ENCODE data around the gene SLCO1B1.
"Not testable (repeated sequence)": the region's sequence is repeated elsewhere in the genome, so short reads cannot be mapped to it uniquely, and the experiment has no call there.

The SLCO1B1 gene

GRCh38 chr12:21129906-21130305 is 1.1 kb upstream of the SLCO1B1 start:
- Histone ChIP-seq H3K9me3 (ENCODE audit: insufficient read depth, low read length) (no peaks in the 10 kb centered on the region), H3K36me3 (ENCODE audit: low read length) (no peaks in the 10 kb centered on the region), H3K79me2 (ENCODE audit: insufficient read depth, low read length) (no peaks in the 10 kb centered on the region), H3K27me3 (ENCODE audit: low read length) (no peaks in the 10 kb centered on the region), H3K4me3 (ENCODE audit: insufficient read depth, low read length, poor library complexity, severe bottlenecking) (no peak overlapping the region), H4K20me1 (ENCODE audit: low read depth, low read length) (no peaks in the 10 kb centered on the region), H3K9ac (ENCODE audit: low read length) (no peak overlapping the region), H2AFZ (ENCODE audit: low read depth, low read length, severe bottlenecking) (no peak overlapping the region), H3K4me2 (ENCODE audit: low read depth, low read length, poor library complexity, severe bottlenecking) (no peak overlapping the region), H3K9me2 (replicated peaks; ENCODE audit: insufficient read depth, low read length) (no peaks in the 10 kb centered on the region), H3K27ac (ENCODE audit: low read depth, low read length) (no peak overlapping the region), H3F3A (ENCODE audit: insufficient read depth) (no peaks in the 10 kb centered on the region)
- no peak for TF ChIP-seq CTCF (IDR thresholded peaks at IDR 0.05; ENCODE audit: insufficient read depth, low read length, poor library complexity, severe bottlenecking)
- no peak for TF ChIP-seq EZH2phosphoT487 (conservative IDR thresholded peaks at IDR 0.05; ENCODE audit: low read length)

- H3K36me3 ChIP-seq (ENCODE audit: low read length); H3K9ac ChIP-seq (ENCODE audit: low read length); H3K79me2 ChIP-seq (ENCODE audit: insufficient read depth, low read length); H4K20me1 ChIP-seq (ENCODE audit: low read depth, low read length); H3K27ac ChIP-seq (ENCODE audit: low read depth, low read length); H3K9me2 ChIP-seq (replicated peaks; ENCODE audit: insufficient read depth, low read length); H2AFZ ChIP-seq (ENCODE audit: low read depth, low read length, severe bottlenecking); H3F3A ChIP-seq (ENCODE audit: insufficient read depth); H3K27me3 ChIP-seq (ENCODE audit: low read length); H3K9me3 ChIP-seq (ENCODE audit: insufficient read depth, low read length); H3K4me2 ChIP-seq (ENCODE audit: low read depth, low read length, poor library complexity, severe bottlenecking); H3K4me3 ChIP-seq (ENCODE audit: insufficient read depth, low read length, poor library complexity, severe bottlenecking): not testable (repeated sequence)
Observed at GRCh38 chr12:21137318-21137999, 6.5 kb downstream of the SLCO1B1 start.

- Histone ChIP-seq H2AFZ (ENCODE audit: low read depth, low read length, severe bottlenecking) (no peak overlapping the region), H3F3A (ENCODE audit: insufficient read depth) (no peaks in the 10 kb centered on the region), H3K9me3 (ENCODE audit: insufficient read depth, low read length) (no peaks in the 10 kb centered on the region), H4K20me1 (ENCODE audit: low read depth, low read length) (no peaks in the 10 kb centered on the region; the same call in 1 of the 2 replicates), H3K36me3 (ENCODE audit: low read length) (no peaks in the 10 kb centered on the region), H3K9me2 (replicated peaks; ENCODE audit: insufficient read depth, low read length) (no peaks in the 10 kb centered on the region), H3K27me3 (ENCODE audit: low read length) (no peaks in the 10 kb centered on the region), H3K79me2 (ENCODE audit: insufficient read depth, low read length) (no peaks in the 10 kb centered on the region), H3K4me3 (ENCODE audit: insufficient read depth, low read length, poor library complexity, severe bottlenecking) (no peak overlapping the region), H3K4me2 (ENCODE audit: low read depth, low read length, poor library complexity, severe bottlenecking) (no peak overlapping the region), H3K27ac (ENCODE audit: low read depth, low read length) (no peak overlapping the region), H3K9ac (ENCODE audit: low read length) (no peak overlapping the region)
- TF ChIP-seq CTCF (IDR thresholded peaks at IDR 0.05; ENCODE audit: insufficient read depth, low read length, poor library complexity, severe bottlenecking) (no peak), EZH2phosphoT487 (conservative IDR thresholded peaks at IDR 0.05; ENCODE audit: low read length) (no peak)
Observed at GRCh38 chr12:21138016-21138415, 7.0 kb downstream of the SLCO1B1 start.

GRCh38 chr12:21144309-21144708 is 13.3 kb downstream of the SLCO1B1 start:
- no peaks in the 10 kb centered on the region for H3K27me3 ChIP-seq (ENCODE audit: low read length)
- no peak overlapping the region for H3K27ac ChIP-seq (ENCODE audit: low read depth, low read length)
- no peaks in the 10 kb centered on the region; the same call in 1 of the 2 replicates for H4K20me1 ChIP-seq (ENCODE audit: low read depth, low read length)
- H3K9me2 ChIP-seq (replicated peaks; ENCODE audit: insufficient read depth, low read length) = no peaks in the 10 kb centered on the region
- no peak for TF ChIP-seq CTCF (IDR thresholded peaks at IDR 0.05; ENCODE audit: insufficient read depth, low read length, poor library complexity, severe bottlenecking)
- TF ChIP-seq EZH2phosphoT487 (conservative IDR thresholded peaks at IDR 0.05; ENCODE audit: low read length) = no peak
- H3K4me2 ChIP-seq (ENCODE audit: low read depth, low read length, poor library complexity, severe bottlenecking) = no peak overlapping the region
- H3F3A ChIP-seq (ENCODE audit: insufficient read depth) = no peaks in the 10 kb centered on the region
- H3K4me3 ChIP-seq (ENCODE audit: insufficient read depth, low read length, poor library complexity, severe bottlenecking) = no peak overlapping the region
- H3K9me3 ChIP-seq (ENCODE audit: insufficient read depth, low read length) = no peaks in the 10 kb centered on the region
- H3K79me2 ChIP-seq (ENCODE audit: insufficient read depth, low read length) = no peaks in the 10 kb centered on the region
- no peaks in the 10 kb centered on the region for H3K36me3 ChIP-seq (ENCODE audit: low read length)
- H2AFZ ChIP-seq (ENCODE audit: low read depth, low read length, severe bottlenecking) = no peak overlapping the region
- H3K9ac ChIP-seq (ENCODE audit: low read length) = no peak overlapping the region

- H3K79me2 ChIP-seq (ENCODE audit: insufficient read depth, low read length); H4K20me1 ChIP-seq (ENCODE audit: low read depth, low read length); H3K36me3 ChIP-seq (ENCODE audit: low read length); H3F3A ChIP-seq (ENCODE audit: insufficient read depth); H3K27me3 ChIP-seq (ENCODE audit: low read length); H3K27ac ChIP-seq (ENCODE audit: low read depth, low read length); H3K9ac ChIP-seq (ENCODE audit: low read length); H3K4me2 ChIP-seq (ENCODE audit: low read depth, low read length, poor library complexity, severe bottlenecking); H2AFZ ChIP-seq (ENCODE audit: low read depth, low read length, severe bottlenecking); H3K9me3 ChIP-seq (ENCODE audit: insufficient read depth, low read length); H3K9me2 ChIP-seq (replicated peaks; ENCODE audit: insufficient read depth, low read length); H3K4me3 ChIP-seq (ENCODE audit: insufficient read depth, low read length, poor library complexity, severe bottlenecking): not testable (repeated sequence)
Observed at GRCh38 chr12:21149861-21150260, 18.9 kb downstream of the SLCO1B1 start.
